Esophagus squamous epithelium (tissue), 5 donors: ENCODE measurements around the gene KIR2DL3. TPM values are rescaled to one million over a fixed set of nuclear protein-coding genes. Genes with fewer than 3 reads are reported as not detected.
"Not testable (repeated sequence)": the region's sequence is repeated elsewhere in the genome, so short reads cannot be mapped to it uniquely, and the experiment has no call there.

Source experiments
- DNase-seq: peaks from one replicate; lab custom pipeline; 2025; lab: John Stamatoyannopoulos, UW
- H3K27ac ChIP-seq, 4 donors: fragments of 200-600 bp; sonication (generic); one replicate each; pipeline ENCODE4 v1.5.1; 2016 to 2019; ENCODE audit warnings: mild to moderate bottlenecking in 1 of 4
- H3K27me3 ChIP-seq, 4 donors: fragments of 200-600 bp; sonication (generic); 1 replicate in 3 of 4; 2 replicates in 1 of 4; pipeline versions ENCODE4 v1.5.1 to v1.6.0; 2017 to 2021; ENCODE audit warnings: antibody characterized with exemption in 1 of 4
- H3K36me3 ChIP-seq, 3 donors: fragments of 200-600 bp; sonication (generic); one replicate each; pipeline ENCODE4 v1.5.1; 2016 to 2019
- H3K4me1 ChIP-seq, 3 donors: fragments of 200-600 bp; sonication (generic); one replicate each; pipeline ENCODE4 v1.5.1; 2017 to 2019
- H3K4me3 ChIP-seq, 4 donors: fragments of 200-600 bp; sonication (generic); 1 replicate in 3 of 4; 2 replicates in 1 of 4; pipeline ENCODE4 v1.5.1; 2016 to 2019; ENCODE audit warnings: mild to moderate bottlenecking in 2 of 4, moderate library complexity in 1 of 4
- H3K9me3 ChIP-seq, 3 donors: fragments of 200-600 bp; sonication (generic); one replicate each; pipeline ENCODE4 v1.5.1; 2016 to 2019
- POLR2A ChIP-seq, 4 donors: fragments of 450-650 bp; IDR thresholded peaks; one replicate each; pipeline ENCODE4 v1.6.1; 2017; ENCODE audit warnings: antibody characterized with exemption in 4 of 4, mild to moderate bottlenecking in 4 of 4, moderate library complexity in 3 of 4
- WGBS, 2 donors: methylation state at CpG; one replicate each; pipeline ENCODE4 v1.1.5; 2018; 5-methylcytosine and 5-hydroxymethylcytosine counted together
- intact Hi-C: fragments of 100-400 bp; cut with DNase I; formaldehyde crosslinking; loops from one replicate; pipeline ENCODE4 v1.15.0; 2022
- total RNA-seq, 4 donors: library from RNA; depleted of rRNA; stranded (reverse); fragments of >200 nt; gene quantifications; one replicate each; pipeline ENCODE4 v1.1.0, GENCODE V29; 2016
- TF ChIP-seq, protein P1 (sequence below), 6 experiments: fragments of 450-650 bp in 4 of 6; fragments of 200-600 bp in 2 of 6; sonication (generic) in 2 of 6; IDR thresholded peaks; one replicate each; pipeline ENCODE4 v1.5.1; 2016 to 2019; ENCODE audit warnings: antibody characterized with exemption in 6 of 6, mild to moderate bottlenecking in 4 of 6, moderate library complexity in 4 of 6
- donor health status: DM: yes; HTN: yes; CAD: no.

The KIR2DL3 gene
- total RNA-seq, 4 donors from 2014 or later, result not detected

DNA sequence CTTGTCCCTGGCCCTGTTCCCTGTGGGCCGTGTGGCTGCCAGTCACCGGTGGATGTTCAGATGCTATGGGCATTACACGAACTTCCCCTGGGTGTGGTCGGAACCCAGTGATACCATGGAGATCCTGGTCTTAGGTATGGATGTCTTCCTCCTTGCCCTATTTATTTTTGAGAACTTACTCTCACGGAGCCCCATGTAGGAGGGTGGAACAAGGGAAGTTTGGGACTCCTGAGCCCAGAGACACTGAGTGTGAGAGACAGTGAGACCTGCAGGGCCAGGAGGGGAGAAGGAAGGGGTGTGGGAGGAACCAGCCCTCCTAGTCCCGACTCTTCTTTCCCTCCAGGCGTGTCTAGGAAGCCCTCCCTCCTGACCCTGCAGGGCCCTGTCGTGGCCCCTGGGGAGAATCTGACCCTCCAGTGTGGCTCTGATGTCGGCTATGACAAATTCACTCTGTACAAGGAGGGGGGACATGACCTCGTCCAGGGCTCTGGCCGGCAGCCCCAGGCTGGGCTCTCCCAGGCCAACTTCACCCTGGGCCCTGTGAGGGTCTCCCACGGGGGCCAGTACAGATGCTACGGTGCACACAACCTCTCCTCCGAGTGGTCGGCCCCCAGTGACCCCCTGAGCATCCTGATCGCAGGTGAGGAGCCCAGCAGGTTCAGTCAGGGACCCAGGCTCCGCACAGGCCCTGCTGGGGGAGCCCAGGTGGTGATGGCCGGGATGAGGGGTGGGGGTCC, 28.9 kb upstream of the KIR2DL3 start:
- Histone ChIP-seq H3K4me3 (no peak overlapping the region), H3K4me1 (no peaks in the 10 kb centered on the region), H3K27me3 (peaks cover 0 to 5% (median 0%) of the 10 kb centered on the region in 4 donors), H3K27ac (no peak overlapping the region), H3K36me3 (no peaks in the 10 kb centered on the region), H3K9me3 (no peaks in the 10 kb centered on the region)
- 41 to 64% methylated on average over 2 to 4 of the region's 18 CpGs for WGBS, 2 donors
- intact Hi-C loops, result no loop called here
- no peak for DNase-seq
- TF ChIP-seq, protein P1, sequence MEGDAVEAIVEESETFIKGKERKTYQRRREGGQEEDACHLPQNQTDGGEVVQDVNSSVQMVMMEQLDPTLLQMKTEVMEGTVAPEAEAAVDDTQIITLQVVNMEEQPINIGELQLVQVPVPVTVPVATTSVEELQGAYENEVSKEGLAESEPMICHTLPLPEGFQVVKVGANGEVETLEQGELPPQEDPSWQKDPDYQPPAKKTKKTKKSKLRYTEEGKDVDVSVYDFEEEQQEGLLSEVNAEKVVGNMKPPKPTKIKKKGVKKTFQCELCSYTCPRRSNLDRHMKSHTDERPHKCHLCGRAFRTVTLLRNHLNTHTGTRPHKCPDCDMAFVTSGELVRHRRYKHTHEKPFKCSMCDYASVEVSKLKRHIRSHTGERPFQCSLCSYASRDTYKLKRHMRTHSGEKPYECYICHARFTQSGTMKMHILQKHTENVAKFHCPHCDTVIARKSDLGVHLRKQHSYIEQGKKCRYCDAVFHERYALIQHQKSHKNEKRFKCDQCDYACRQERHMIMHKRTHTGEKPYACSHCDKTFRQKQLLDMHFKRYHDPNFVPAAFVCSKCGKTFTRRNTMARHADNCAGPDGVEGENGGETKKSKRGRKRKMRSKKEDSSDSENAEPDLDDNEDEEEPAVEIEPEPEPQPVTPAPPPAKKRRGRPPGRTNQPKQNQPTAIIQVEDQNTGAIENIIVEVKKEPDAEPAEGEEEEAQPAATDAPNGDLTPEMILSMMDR (IDR thresholded peaks at IDR 0.05), result no peak
- no peak for TF ChIP-seq POLR2A (IDR thresholded peaks at IDR 0.05)

DNA sequence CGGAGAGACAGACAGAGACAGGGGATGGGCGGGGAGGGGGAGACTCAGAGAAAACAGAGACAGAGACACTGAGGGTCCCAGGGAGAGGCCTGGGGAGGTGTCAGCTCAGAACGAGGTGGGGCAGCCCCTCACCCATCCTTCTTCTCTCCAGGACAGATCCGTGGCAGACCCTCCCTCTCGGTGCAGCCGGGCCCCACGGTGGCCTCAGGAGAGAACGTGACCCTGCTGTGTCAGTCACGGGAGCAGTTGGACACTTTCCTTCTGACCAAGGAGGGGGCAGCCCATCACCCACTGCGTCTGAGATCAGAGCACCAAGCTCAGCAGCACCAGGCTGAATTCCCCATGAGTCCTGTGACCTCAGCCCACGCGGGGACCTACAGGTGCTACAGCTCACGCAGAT, 28.4 kb upstream of the KIR2DL3 start:
- H3K27ac ChIP-seq, H3K4me1 ChIP-seq, DNase-seq, H3K4me3 ChIP-seq, H3K9me3 ChIP-seq, H3K27me3 ChIP-seq, intact Hi-C loops, H3K36me3 ChIP-seq: not testable (repeated sequence)
- WGBS, 2 donors, result 61 to 71% methylated on average over 9 to 10 of the region's 13 CpGs

DNA sequence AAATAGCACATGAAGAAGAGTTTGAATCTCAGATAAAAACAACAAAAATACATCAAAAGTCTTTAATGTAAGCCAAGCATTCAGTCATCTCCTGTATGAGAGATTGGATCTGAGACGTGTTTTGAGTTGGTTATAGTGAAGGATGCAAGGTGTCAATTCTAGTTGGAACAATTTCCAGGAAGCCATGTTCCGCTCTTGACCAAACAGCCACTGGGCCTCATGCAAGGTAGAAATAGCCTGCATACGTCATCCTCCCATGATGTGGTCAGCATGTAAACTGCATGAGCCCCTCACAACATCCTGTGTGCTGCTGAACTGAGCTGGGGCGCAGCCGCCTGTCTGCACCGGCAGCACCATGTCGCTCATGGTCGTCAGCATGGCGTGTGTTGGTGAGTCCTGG, 14.2 kb upstream of the KIR2DL3 start, which contains the start of gene KIR3DL3:
KIR3DL3 (plus strand) TSS at position 301 of the 400 bp plus-strand sequence; CDS start at position 356, 55 bp downstream.
- no peaks in the 10 kb centered on the region for H3K27me3 ChIP-seq
- no peak for TF ChIP-seq POLR2A (IDR thresholded peaks at IDR 0.05)
- TF ChIP-seq, protein P1 (IDR thresholded peaks at IDR 0.05), result no peak
- 73 to 82% methylated on average over 3 to 7 of the region's 9 CpGs for WGBS, 2 donors
- no peak within 1 kb of the TSS for H3K4me3 ChIP-seq
- intact Hi-C loops, result no loop called here
- peaks cover 0 to 15% (median 3%) of the 10 kb centered on the region in 3 donors for H3K9me3 ChIP-seq
- H3K27ac ChIP-seq, result no peak within 1 kb of the TSS
- H3K36me3 ChIP-seq, result no peaks in the 10 kb centered on the region
- no peaks in the 10 kb centered on the region for H3K4me1 ChIP-seq
- no peak for DNase-seq

DNA sequence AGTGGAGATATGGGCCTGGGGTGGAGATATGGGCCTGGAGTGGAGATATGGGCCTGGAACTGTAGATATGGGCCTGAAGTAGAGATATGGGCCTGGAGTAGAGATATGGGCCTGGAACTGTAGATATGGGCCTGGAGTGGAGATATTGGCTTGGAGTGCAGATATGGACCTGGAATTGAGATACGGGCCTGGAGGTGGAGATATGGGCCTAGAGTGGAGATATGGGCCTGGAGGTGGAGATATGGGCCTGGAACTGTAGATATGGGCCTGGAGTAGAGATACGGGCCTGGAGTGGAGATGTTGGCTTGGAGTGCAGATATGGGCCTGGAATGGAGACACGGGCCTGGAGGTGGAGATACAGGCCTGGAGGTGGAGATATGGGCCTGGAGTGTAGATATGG, 13.7 kb upstream of the KIR2DL3 start:
- Histone ChIP-seq H3K27me3 (no peaks in the 10 kb centered on the region), H3K36me3 (no peaks in the 10 kb centered on the region), H3K4me1 (no peaks in the 10 kb centered on the region), H3K9me3 (peaks cover 0 to 15% (median 3%) of the 10 kb centered on the region in 3 donors), H3K27ac (no peak overlapping the region), H3K4me3 (no peak overlapping the region)
- no peak for DNase-seq
- WGBS, 2 donors, result 68 to 71% methylated on average over 3 of the region's 3 CpGs
- intact Hi-C loops, result no loop called here
- TF ChIP-seq, protein P1 (IDR thresholded peaks at IDR 0.05), result no peak
- TF ChIP-seq POLR2A (IDR thresholded peaks at IDR 0.05), result no peak

DNA sequence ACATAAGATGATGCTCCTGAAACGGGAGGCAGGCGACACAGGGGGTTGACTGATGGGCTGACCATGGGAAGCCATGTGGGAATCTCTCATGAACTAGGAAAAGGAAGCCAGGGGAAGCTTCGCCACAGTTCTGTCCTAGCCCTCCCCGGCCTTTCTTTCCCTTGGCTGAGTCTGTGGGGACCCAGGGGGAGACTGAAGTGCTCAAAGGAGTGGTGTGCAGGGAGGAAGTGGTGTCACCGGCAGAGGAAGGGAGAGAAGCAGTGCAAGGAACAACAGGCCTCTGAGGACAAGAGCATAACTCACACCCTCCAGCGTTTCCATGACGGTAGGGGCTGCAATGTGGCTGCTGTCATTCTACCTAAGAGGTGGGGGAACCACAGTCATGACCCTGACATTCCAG, 13.0 kb upstream of the KIR2DL3 start:
- 69 to 74% methylated on average over 6 to 7 of the region's 7 CpGs for WGBS, 2 donors
- DNase-seq, result no peak

More for the DNA sequence above, 13.0 kb upstream of the KIR2DL3 start:
- intact Hi-C loops, result no loop called here
- Histone ChIP-seq H3K4me1 (no peaks in the 10 kb centered on the region), H3K27me3 (no peaks in the 10 kb centered on the region), H3K4me3 (no peak overlapping the region), H3K36me3 (no peaks in the 10 kb centered on the region), H3K27ac (no peak overlapping the region), H3K9me3 (peaks cover 0 to 15% (median 3%) of the 10 kb centered on the region in 3 donors)
- no peak for TF ChIP-seq POLR2A (IDR thresholded peaks at IDR 0.05)
- TF ChIP-seq, protein P1 (IDR thresholded peaks at IDR 0.05), result no peak
